ENCODE results near the gene ZNF92.
"Not testable (repeated sequence)": the region's sequence is repeated elsewhere in the genome, so short reads cannot be mapped to it uniquely, and the experiment has no call there.

The ZNF92 gene

GRCh38 chr7:65397730-65398142 lies 24.1 kb downstream of the ZNF92 start:
- Mint-ChIP-seq H3K4me3 (no peak overlapping the region), H3K4me1 (no peaks in the 10 kb centered on the region), H3K27me3 (no peaks in the 10 kb centered on the region), H3K36me3 (peaks cover 61% of the 10 kb centered on the region), H3K27ac (no peak overlapping the region), H3K9me3 (peaks cover 42% of the 10 kb centered on the region)
- CTCF ChIA-PET: no interaction called here
- no peak for DNase-seq

- H3K27ac Mint-ChIP-seq, H3K27me3 Mint-ChIP-seq, H3K4me1 Mint-ChIP-seq, CTCF ChIA-PET, H3K4me3 Mint-ChIP-seq, DNase-seq: not testable (repeated sequence)
- Mint-ChIP-seq H3K9me3 (peaks cover 42% of the 10 kb centered on the region), H3K36me3 (peaks cover 56% of the 10 kb centered on the region)
These were observed 25.0 kb downstream of the ZNF92 start for GRCh38 chr7:65398671-65399070.

GRCh38 chr7:65399101-65399500 lies 25.4 kb downstream of the ZNF92 start:
- H3K9me3 Mint-ChIP-seq: peaks cover 44% of the 10 kb centered on the region

GRCh38 chr7:65404020-65404419 lies 30.4 kb downstream of the ZNF92 start:
- H3K36me3 Mint-ChIP-seq: peaks cover 17% of the 10 kb centered on the region
- no peak for DNase-seq
- CTCF ChIA-PET: no interaction called here
- peaks cover 49% of the 10 kb centered on the region for H3K9me3 Mint-ChIP-seq
- H3K4me1 Mint-ChIP-seq: no peaks in the 10 kb centered on the region
- H3K27me3 Mint-ChIP-seq: peaks cover 4% of the 10 kb centered on the region
- H3K27ac Mint-ChIP-seq: no peak overlapping the region
- no peak overlapping the region for H3K4me3 Mint-ChIP-seq

More at GRCh38 chr7:65399101-65399500, 25.4 kb downstream of the ZNF92 start:
- H3K27me3 Mint-ChIP-seq, H3K4me1 Mint-ChIP-seq, CTCF ChIA-PET, H3K27ac Mint-ChIP-seq, H3K4me3 Mint-ChIP-seq, DNase-seq: not testable (repeated sequence)
- H3K36me3 Mint-ChIP-seq: peaks cover 56% of the 10 kb centered on the region

GRCh38 chr7:65406706-65407105 lies 33.1 kb downstream of the ZNF92 start:
- CTCF ChIA-PET, H3K27ac Mint-ChIP-seq, H3K4me3 Mint-ChIP-seq, DNase-seq, H3K4me1 Mint-ChIP-seq, H3K36me3 Mint-ChIP-seq, H3K27me3 Mint-ChIP-seq: not testable (repeated sequence)
- H3K9me3 Mint-ChIP-seq: peaks cover 39% of the 10 kb centered on the region

- peaks cover 31% of the 10 kb centered on the region for H3K9me3 Mint-ChIP-seq
- CTCF ChIA-PET: no interaction called here
These were observed 35.7 kb downstream of the ZNF92 start for GRCh38 chr7:65409363-65409762.

GRCh38 chr7:65411249-65411648 lies 37.6 kb downstream of the ZNF92 start:
- H3K36me3 Mint-ChIP-seq: no peaks in the 10 kb centered on the region
- DNase-seq: no peak
- H3K9me3 Mint-ChIP-seq: peaks cover 20% of the 10 kb centered on the region
- no peak overlapping the region for H3K27ac Mint-ChIP-seq
- no peak overlapping the region for H3K4me3 Mint-ChIP-seq
- no peaks in the 10 kb centered on the region for H3K4me1 Mint-ChIP-seq
- CTCF ChIA-PET: no interaction called here
- peaks cover 7% of the 10 kb centered on the region for H3K27me3 Mint-ChIP-seq

More at GRCh38 chr7:65409363-65409762, 35.7 kb downstream of the ZNF92 start:
- no peak for DNase-seq
- H3K27me3 Mint-ChIP-seq: peaks cover 7% of the 10 kb centered on the region
- no peak overlapping the region for H3K4me3 Mint-ChIP-seq
- H3K27ac Mint-ChIP-seq: no peak overlapping the region
- H3K4me1 Mint-ChIP-seq: no peaks in the 10 kb centered on the region
- H3K36me3 Mint-ChIP-seq: no peaks in the 10 kb centered on the region

- Mint-ChIP-seq H3K27ac (no peak overlapping the region), H3K4me1 (no peaks in the 10 kb centered on the region), H3K9me3 (peaks cover 25% of the 10 kb centered on the region), H3K27me3 (no peaks in the 10 kb centered on the region), H3K4me3 (no peak overlapping the region), H3K36me3 (no peaks in the 10 kb centered on the region)
- CTCF ChIA-PET: interaction anchor here (1.5 kb wide), 1 partner anchor 16 kb away, joined by 4 read pairs; no protein-coding TSS in a partner anchor
- no peak for DNase-seq
These were observed 49.0 kb downstream of the ZNF92 start for GRCh38 chr7:65422670-65423069.

GRCh38 chr7:65423286-65423685 lies 49.6 kb downstream of the ZNF92 start:
- H3K4me1 Mint-ChIP-seq, H3K4me3 Mint-ChIP-seq, CTCF ChIA-PET, H3K27ac Mint-ChIP-seq, H3K36me3 Mint-ChIP-seq, DNase-seq, H3K27me3 Mint-ChIP-seq: not testable (repeated sequence)
- peaks cover 29% of the 10 kb centered on the region for H3K9me3 Mint-ChIP-seq

GRCh38 chr7:65429642-65430343 lies 56.1 kb downstream of the ZNF92 start:
- CTCF ChIA-PET: no interaction called here
- Mint-ChIP-seq H3K4me1 (no peaks in the 10 kb centered on the region), H3K27me3 (no peaks in the 10 kb centered on the region), H3K27ac (no peak overlapping the region), H3K9me3 (peaks cover 43% of the 10 kb centered on the region), H3K4me3 (no peak overlapping the region), H3K36me3 (peaks cover 3% of the 10 kb centered on the region)
- DNase-seq: no peak

GRCh38 chr7:65430344-65431186 lies 56.9 kb downstream of the ZNF92 start:
- H3K27ac Mint-ChIP-seq: no peak overlapping the region
- H3K36me3 Mint-ChIP-seq: peaks cover 3% of the 10 kb centered on the region
- CTCF ChIA-PET: no interaction called here
- no peaks in the 10 kb centered on the region for H3K4me1 Mint-ChIP-seq
- no peak for DNase-seq
- H3K4me3 Mint-ChIP-seq: no peak overlapping the region
- H3K27me3 Mint-ChIP-seq: no peaks in the 10 kb centered on the region
- peaks cover 43% of the 10 kb centered on the region for H3K9me3 Mint-ChIP-seq

GRCh38 chr7:65434307-65434706 lies 60.7 kb downstream of the ZNF92 start:
- H3K27ac Mint-ChIP-seq: no peak overlapping the region
- CTCF ChIA-PET: no interaction called here
- H3K4me1 Mint-ChIP-seq: no peaks in the 10 kb centered on the region
- no peaks in the 10 kb centered on the region for H3K36me3 Mint-ChIP-seq
- H3K9me3 Mint-ChIP-seq: peaks cover 21% of the 10 kb centered on the region
- no peak overlapping the region for H3K4me3 Mint-ChIP-seq
- DNase-seq: no peak
- peaks cover 4% of the 10 kb centered on the region for H3K27me3 Mint-ChIP-seq

GRCh38 chr7:65436163-65436562 lies 62.5 kb downstream of the ZNF92 start:
- H3K27ac Mint-ChIP-seq: no peak overlapping the region
- H3K9me3 Mint-ChIP-seq: peaks cover 5% of the 10 kb centered on the region
- peaks cover 4% of the 10 kb centered on the region for H3K27me3 Mint-ChIP-seq

GRCh38 chr7:65438598-65438997 lies 64.9 kb downstream of the ZNF92 start:
- CTCF ChIA-PET: interaction anchor here (0.8 kb wide), 1 partner anchor 17 kb away, joined by 4 read pairs; no protein-coding TSS in a partner anchor
- Mint-ChIP-seq H3K9me3 (no peaks in the 10 kb centered on the region), H3K4me1 (no peaks in the 10 kb centered on the region), H3K36me3 (no peaks in the 10 kb centered on the region), H3K27me3 (peaks cover 4% of the 10 kb centered on the region), H3K4me3 (no peak overlapping the region), H3K27ac (no peak overlapping the region)
- no peak for DNase-seq

More at GRCh38 chr7:65436163-65436562, 62.5 kb downstream of the ZNF92 start:
- no peaks in the 10 kb centered on the region for H3K4me1 Mint-ChIP-seq
- DNase-seq: no peak
- no peak overlapping the region for H3K4me3 Mint-ChIP-seq
- CTCF ChIA-PET: no interaction called here
- H3K36me3 Mint-ChIP-seq: no peaks in the 10 kb centered on the region

GRCh38 chr7:65441010-65441409 lies 67.4 kb downstream of the ZNF92 start:
- H3K4me1 Mint-ChIP-seq: no peaks in the 10 kb centered on the region
- no peaks in the 10 kb centered on the region for H3K36me3 Mint-ChIP-seq
- peaks cover 4% of the 10 kb centered on the region for H3K27me3 Mint-ChIP-seq
- H3K4me3 Mint-ChIP-seq: no peak overlapping the region
- H3K9me3 Mint-ChIP-seq: no peaks in the 10 kb centered on the region
- no peak overlapping the region for H3K27ac Mint-ChIP-seq
- CTCF ChIA-PET: no interaction called here
- DNase-seq: no peak

Measured in activated naive CD4-positive, alpha-beta T cell treated with anti-CD3 and anti-CD28 coated beads, Interleukin-2, amount 10 ng/mL, durations not matched to agents 7 days and 5 days (primary cell).